Dedifferentiated amniotic fluid mesenchymal stem cell (primary cell): ENCODE results near the gene MS4A1.
"Not testable (repeated sequence)": the region's sequence is repeated elsewhere in the genome, so short reads cannot be mapped to it uniquely, and the experiment has no call there.

Experiments used
- DNase-seq: peaks from one replicate; pipeline ENCODE4 v3.0.0-alpha.2; 2016; ENCODE audit errors: extremely low spot score

The MS4A1 gene

GRCh38 chr11:60455531-60456042 is at the start of gene MS4A1:
Gene MS4A1 (plus strand): TSS chr11:60455847. CDS start chr11:60462375, 6,528 bp downstream.
- no peak for DNase-seq

- no peak for DNase-seq
Measured at GRCh38 chr11:60420015-60420414, 35.6 kb upstream of the MS4A1 start.

- DNase-seq = no peak
Measured at GRCh38 chr11:60422609-60423008, 33.0 kb upstream of the MS4A1 start.

GRCh38 chr11:60428517-60428916 is 27.1 kb upstream of the MS4A1 start:
- DNase-seq = no peak

GRCh38 chr11:60429272-60429671 is 26.4 kb upstream of the MS4A1 start, which contains the start of gene MS4A5:
Gene MS4A5 (plus strand): TSS chr11:60429572. CDS start chr11:60429675, 103 bp downstream.
- DNase-seq = no peak

- no peak for DNase-seq
Measured at GRCh38 chr11:60431251-60431650, 24.4 kb upstream of the MS4A1 start.

GRCh38 chr11:60433401-60433800 is 22.2 kb upstream of the MS4A1 start:
- no peak for DNase-seq

GRCh38 chr11:60447070-60447469 is 8.6 kb upstream of the MS4A1 start:
- DNase-seq = no peak

- no peak for DNase-seq
Measured at GRCh38 chr11:60447846-60448245, 7.8 kb upstream of the MS4A1 start.

- DNase-seq = not testable (repeated sequence)
Measured at GRCh38 chr11:60451185-60451584, 4.5 kb upstream of the MS4A1 start.

- no peak for DNase-seq
Measured at GRCh38 chr11:60454212-60454611, 1.4 kb upstream of the MS4A1 start.

- DNase-seq = no peak
Measured at GRCh38 chr11:60457576-60457975, 1.9 kb downstream of the MS4A1 start.

- no peak for DNase-seq
Measured at GRCh38 chr11:60459345-60459744, 3.7 kb downstream of the MS4A1 start.

- DNase-seq = no peak
Measured at GRCh38 chr11:60468829-60469228, 13.2 kb downstream of the MS4A1 start.

- DNase-seq = no peak
Measured at GRCh38 chr11:60469723-60470122, 14.1 kb downstream of the MS4A1 start.

GRCh38 chr11:60477035-60477445 is 21.4 kb downstream of the MS4A1 start:
- no peak for DNase-seq

- no peak for DNase-seq
Measured at GRCh38 chr11:60482361-60482760, 26.7 kb downstream of the MS4A1 start.

- DNase-seq = no peak
Measured at GRCh38 chr11:60485987-60486386, 30.3 kb downstream of the MS4A1 start.

- DNase-seq = no peak
Measured at GRCh38 chr11:60492488-60493009, 36.9 kb downstream of the MS4A1 start, which contains the start of gene MS4A12. Gene MS4A12 (plus strand): TSS chr11:60492778. CDS start chr11:60497319, 4,541 bp downstream.

GRCh38 chr11:60493454-60493853 is 37.8 kb downstream of the MS4A1 start:
- DNase-seq = no peak

GRCh38 chr11:60498399-60498798 is 42.8 kb downstream of the MS4A1 start:
- no peak for DNase-seq

GRCh38 chr11:60498853-60499252 is 43.2 kb downstream of the MS4A1 start:
- no peak for DNase-seq

GRCh38 chr11:60500276-60500910 is 44.7 kb downstream of the MS4A1 start:
- no peak for DNase-seq
